GM23338 (cell line): ENCODE measurements around the gene PVRIG.

ENCODE experiments used
- EZH2 ChIP-seq: fragments of 200-600 bp; sonication (generic); IDR thresholded peaks from one replicate; pipeline ENCODE4 v1.8.0; 2017; ENCODE audit warnings: antibody characterized with exemption, mild to moderate bottlenecking, low read depth; ENCODE audit not compliant: unreplicated experiment
- JUNB ChIP-seq: IDR thresholded peaks from one replicate; pipeline ENCODE4 v1.6.1; 2016; ENCODE audit warnings: antibody characterized with exemption; ENCODE audit not compliant: unreplicated experiment
- POLR2AphosphoS5 ChIP-seq: IDR thresholded peaks from 2 replicates; pipeline ENCODE4 v1.6.1; 2016; ENCODE audit warnings: antibody characterized with exemption, low read depth
- TF ChIP-seq, protein P1 (sequence below), 2 experiments: fragments of 200-600 bp in 1 of 2; sonication (generic) in 1 of 2; conservative IDR thresholded peaks; 2 replicates each; pipeline versions ENCODE4 v1.5.1 to v1.6.1; 2016 to 2017; ENCODE audit warnings: antibody characterized with exemption in 2 of 2, low read depth in 2 of 2, mild to moderate bottlenecking in 2 of 2, moderate library complexity in 1 of 2
- TF ChIP-seq, protein P2 (sequence below): IDR thresholded peaks from one replicate; pipeline ENCODE4 v1.6.1; 2018; ENCODE audit warnings: antibody characterized with exemption; ENCODE audit not compliant: unreplicated experiment
- TF ChIP-seq, protein P3 (sequence below): fragments of 250-450 bp; sonication (Bioruptor Pico); IDR thresholded peaks from 2 replicates; pipeline ENCODE4 v1.5.0; 2020; ENCODE audit warnings: mild to moderate bottlenecking, moderate library complexity

DNA sequence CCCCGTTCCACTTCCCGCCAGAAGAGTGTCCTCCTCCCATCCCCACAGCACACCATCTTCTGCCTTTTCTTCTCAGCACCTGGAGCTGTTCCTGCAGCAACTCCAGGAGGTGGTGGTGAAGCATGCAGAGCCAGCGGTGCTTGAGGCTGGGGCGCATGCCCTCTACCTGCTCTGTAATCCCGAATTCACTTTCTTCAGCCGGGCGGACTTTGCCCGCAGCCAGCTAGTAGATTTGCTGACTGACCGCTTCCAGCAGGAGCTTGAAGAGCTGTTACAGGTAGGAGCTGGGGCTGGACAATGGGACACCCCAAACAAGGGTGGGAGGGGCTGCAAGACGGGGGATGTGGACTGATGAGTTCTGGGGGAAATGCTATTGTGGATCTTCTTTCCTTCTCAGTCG is 19.1 kb upstream of the PVRIG start:
- TF ChIP-seq POLR2AphosphoS5 (no peak), EZH2 (no peak), JUNB (no peak)
- TF ChIP-seq, protein P1, sequence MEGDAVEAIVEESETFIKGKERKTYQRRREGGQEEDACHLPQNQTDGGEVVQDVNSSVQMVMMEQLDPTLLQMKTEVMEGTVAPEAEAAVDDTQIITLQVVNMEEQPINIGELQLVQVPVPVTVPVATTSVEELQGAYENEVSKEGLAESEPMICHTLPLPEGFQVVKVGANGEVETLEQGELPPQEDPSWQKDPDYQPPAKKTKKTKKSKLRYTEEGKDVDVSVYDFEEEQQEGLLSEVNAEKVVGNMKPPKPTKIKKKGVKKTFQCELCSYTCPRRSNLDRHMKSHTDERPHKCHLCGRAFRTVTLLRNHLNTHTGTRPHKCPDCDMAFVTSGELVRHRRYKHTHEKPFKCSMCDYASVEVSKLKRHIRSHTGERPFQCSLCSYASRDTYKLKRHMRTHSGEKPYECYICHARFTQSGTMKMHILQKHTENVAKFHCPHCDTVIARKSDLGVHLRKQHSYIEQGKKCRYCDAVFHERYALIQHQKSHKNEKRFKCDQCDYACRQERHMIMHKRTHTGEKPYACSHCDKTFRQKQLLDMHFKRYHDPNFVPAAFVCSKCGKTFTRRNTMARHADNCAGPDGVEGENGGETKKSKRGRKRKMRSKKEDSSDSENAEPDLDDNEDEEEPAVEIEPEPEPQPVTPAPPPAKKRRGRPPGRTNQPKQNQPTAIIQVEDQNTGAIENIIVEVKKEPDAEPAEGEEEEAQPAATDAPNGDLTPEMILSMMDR (conservative IDR thresholded peaks at IDR 0.05; ENCODE audit: low read depth in 2 of 2): no peak
- TF ChIP-seq, protein P2, sequence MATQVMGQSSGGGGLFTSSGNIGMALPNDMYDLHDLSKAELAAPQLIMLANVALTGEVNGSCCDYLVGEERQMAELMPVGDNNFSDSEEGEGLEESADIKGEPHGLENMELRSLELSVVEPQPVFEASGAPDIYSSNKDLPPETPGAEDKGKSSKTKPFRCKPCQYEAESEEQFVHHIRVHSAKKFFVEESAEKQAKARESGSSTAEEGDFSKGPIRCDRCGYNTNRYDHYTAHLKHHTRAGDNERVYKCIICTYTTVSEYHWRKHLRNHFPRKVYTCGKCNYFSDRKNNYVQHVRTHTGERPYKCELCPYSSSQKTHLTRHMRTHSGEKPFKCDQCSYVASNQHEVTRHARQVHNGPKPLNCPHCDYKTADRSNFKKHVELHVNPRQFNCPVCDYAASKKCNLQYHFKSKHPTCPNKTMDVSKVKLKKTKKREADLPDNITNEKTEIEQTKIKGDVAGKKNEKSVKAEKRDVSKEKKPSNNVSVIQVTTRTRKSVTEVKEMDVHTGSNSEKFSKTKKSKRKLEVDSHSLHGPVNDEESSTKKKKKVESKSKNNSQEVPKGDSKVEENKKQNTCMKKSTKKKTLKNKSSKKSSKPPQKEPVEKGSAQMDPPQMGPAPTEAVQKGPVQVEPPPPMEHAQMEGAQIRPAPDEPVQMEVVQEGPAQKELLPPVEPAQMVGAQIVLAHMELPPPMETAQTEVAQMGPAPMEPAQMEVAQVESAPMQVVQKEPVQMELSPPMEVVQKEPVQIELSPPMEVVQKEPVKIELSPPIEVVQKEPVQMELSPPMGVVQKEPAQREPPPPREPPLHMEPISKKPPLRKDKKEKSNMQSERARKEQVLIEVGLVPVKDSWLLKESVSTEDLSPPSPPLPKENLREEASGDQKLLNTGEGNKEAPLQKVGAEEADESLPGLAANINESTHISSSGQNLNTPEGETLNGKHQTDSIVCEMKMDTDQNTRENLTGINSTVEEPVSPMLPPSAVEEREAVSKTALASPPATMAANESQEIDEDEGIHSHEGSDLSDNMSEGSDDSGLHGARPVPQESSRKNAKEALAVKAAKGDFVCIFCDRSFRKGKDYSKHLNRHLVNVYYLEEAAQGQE: no peak
- TF ChIP-seq, protein P3, sequence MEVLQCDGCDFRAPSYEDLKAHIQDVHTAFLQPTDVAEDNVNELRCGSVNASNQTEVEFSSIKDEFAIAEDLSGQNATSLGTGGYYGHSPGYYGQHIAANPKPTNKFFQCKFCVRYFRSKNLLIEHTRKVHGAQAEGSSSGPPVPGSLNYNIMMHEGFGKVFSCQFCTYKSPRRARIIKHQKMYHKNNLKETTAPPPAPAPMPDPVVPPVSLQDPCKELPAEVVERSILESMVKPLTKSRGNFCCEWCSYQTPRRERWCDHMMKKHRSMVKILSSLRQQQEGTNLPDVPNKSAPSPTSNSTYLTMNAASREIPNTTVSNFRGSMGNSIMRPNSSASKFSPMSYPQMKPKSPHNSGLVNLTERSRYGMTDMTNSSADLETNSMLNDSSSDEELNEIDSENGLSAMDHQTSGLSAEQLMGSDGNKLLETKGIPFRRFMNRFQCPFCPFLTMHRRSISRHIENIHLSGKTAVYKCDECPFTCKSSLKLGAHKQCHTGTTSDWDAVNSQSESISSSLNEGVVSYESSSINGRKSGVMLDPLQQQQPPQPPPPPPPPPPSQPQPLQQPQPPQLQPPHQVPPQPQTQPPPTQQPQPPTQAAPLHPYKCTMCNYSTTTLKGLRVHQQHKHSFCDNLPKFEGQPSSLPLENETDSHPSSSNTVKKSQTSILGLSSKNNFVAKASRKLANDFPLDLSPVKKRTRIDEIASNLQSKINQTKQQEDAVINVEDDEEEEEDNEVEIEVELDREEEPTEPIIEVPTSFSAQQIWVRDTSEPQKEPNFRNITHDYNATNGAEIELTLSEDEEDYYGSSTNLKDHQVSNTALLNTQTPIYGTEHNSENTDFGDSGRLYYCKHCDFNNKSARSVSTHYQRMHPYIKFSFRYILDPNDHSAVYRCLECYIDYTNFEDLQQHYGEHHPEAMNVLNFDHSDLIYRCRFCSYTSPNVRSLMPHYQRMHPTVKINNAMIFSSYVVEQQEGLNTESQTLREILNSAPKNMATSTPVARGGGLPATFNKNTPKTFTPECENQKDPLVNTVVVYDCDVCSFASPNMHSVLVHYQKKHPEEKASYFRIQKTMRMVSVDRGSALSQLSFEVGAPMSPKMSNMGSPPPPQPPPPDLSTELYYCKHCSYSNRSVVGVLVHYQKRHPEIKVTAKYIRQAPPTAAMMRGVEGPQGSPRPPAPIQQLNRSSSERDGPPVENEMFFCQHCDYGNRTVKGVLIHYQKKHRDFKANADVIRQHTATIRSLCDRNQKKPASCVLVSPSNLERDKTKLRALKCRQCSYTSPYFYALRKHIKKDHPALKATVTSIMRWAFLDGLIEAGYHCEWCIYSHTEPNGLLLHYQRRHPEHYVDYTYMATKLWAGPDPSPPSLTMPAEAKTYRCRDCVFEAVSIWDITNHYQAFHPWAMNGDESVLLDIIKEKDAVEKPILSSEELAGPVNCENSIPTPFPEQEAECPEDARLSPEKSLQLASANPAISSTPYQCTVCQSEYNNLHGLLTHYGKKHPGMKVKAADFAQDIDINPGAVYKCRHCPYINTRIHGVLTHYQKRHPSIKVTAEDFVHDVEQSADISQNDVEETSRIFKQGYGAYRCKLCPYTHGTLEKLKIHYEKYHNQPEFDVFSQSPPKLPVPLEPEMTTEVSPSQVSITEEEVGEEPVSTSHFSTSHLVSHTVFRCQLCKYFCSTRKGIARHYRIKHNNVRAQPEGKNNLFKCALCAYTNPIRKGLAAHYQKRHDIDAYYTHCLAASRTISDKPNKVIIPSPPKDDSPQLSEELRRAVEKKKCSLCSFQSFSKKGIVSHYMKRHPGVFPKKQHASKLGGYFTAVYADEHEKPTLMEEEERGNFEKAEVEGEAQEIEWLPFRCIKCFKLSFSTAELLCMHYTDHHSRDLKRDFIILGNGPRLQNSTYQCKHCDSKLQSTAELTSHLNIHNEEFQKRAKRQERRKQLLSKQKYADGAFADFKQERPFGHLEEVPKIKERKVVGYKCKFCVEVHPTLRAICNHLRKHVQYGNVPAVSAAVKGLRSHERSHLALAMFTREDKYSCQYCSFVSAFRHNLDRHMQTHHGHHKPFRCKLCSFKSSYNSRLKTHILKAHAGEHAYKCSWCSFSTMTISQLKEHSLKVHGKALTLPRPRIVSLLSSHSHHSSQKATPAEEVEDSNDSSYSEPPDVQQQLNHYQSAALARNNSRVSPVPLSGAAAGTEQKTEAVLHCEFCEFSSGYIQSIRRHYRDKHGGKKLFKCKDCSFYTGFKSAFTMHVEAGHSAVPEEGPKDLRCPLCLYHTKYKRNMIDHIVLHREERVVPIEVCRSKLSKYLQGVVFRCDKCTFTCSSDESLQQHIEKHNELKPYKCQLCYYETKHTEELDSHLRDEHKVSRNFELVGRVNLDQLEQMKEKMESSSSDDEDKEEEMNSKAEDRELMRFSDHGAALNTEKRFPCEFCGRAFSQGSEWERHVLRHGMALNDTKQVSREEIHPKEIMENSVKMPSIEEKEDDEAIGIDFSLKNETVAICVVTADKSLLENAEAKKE (CRISPR knock-in tag): no peak
